ENCODE data around the gene NOL4.

Gene NOL4

GRCh38 chr18:34219651-34220050, 5.1 kb downstream of the NOL4 start:
- TF ChIP-seq CTCF (conservative IDR thresholded peaks at IDR 0.05): no peak
- TF ChIP-seq ZFX (IDR thresholded peaks at IDR 0.05): no peak
- no peak overlapping the region for H3K27ac ChIP-seq

GRCh38 chr18:34212511-34212910, 12.2 kb downstream of the NOL4 start:
- TF ChIP-seq ZFX (IDR thresholded peaks at IDR 0.05) (no peak), CTCF (conservative IDR thresholded peaks at IDR 0.05) (no peak)
- no peak overlapping the region for H3K27ac ChIP-seq

- no peak for TF ChIP-seq ZFX (IDR thresholded peaks at IDR 0.05)
- no peak overlapping the region for H3K27ac ChIP-seq
Measured at GRCh38 chr18:34207344-34207851, 17.3 kb downstream of the NOL4 start.

- TF ChIP-seq CTCF (conservative IDR thresholded peaks at IDR 0.05) (no peak), ZFX (IDR thresholded peaks at IDR 0.05) (no peak)
- H3K27ac ChIP-seq: no peak overlapping the region
Measured at GRCh38 chr18:34203866-34204265, 20.8 kb downstream of the NOL4 start.

GRCh38 chr18:34196256-34196655, 28.5 kb downstream of the NOL4 start:
- no peak for TF ChIP-seq CTCF (conservative IDR thresholded peaks at IDR 0.05)
- no peak for TF ChIP-seq ZFX (IDR thresholded peaks at IDR 0.05)
- H3K27ac ChIP-seq: no peak overlapping the region

GRCh38 chr18:34194239-34194638, 30.5 kb downstream of the NOL4 start:
- TF ChIP-seq CTCF (conservative IDR thresholded peaks at IDR 0.05): no peak
- TF ChIP-seq ZFX (IDR thresholded peaks at IDR 0.05): no peak
- no peak overlapping the region for H3K27ac ChIP-seq

GRCh38 chr18:34189656-34190435, 34.9 kb downstream of the NOL4 start:
- TF ChIP-seq CTCF (conservative IDR thresholded peaks at IDR 0.05) (no peak), ZFX (IDR thresholded peaks at IDR 0.05) (no peak)
- no peak overlapping the region for H3K27ac ChIP-seq
